Activated T-helper 9 cell treated with anti-CD3 and anti-CD28 coated beads, Interleukin-2, amount 50 U/mL, for 16 hours (primary cell): ENCODE measurements around the gene OR4C3.
"Not testable (repeated sequence)": the region's sequence is repeated elsewhere in the genome, so short reads cannot be mapped to it uniquely, and the experiment has no call there.

ENCODE experiments used
- DNase-seq: peaks from one replicate; pipeline ENCODE4 v3.0.0-alpha.2; 2020; ENCODE audit warnings: low read depth

The OR4C3 gene

DNA sequence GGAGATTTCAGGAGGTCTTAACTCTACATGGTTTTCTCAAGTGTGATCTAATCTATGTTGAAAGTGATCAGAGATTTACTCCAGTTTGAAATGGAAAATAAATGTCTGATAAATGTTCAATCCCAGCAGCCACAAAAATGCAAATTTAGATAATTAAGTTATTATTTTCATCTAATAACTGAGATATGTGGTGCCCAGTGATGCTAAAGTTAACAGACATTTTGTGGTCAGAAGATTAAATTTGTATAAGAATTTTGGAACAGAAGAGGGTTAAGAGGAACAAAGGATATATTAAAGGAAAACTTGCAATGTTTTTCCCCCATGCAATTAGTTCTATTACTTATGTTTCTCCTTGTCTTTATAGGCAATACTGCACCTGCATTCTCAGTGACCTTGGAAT is at the start of gene OR4C3:
TSS of gene OR4C3 (plus strand) at position 301 of the 400 bp plus-strand sequence. CDS start 102 bp downstream, outside the sequence.
- DNase-seq, result not testable (repeated sequence)

DNA sequence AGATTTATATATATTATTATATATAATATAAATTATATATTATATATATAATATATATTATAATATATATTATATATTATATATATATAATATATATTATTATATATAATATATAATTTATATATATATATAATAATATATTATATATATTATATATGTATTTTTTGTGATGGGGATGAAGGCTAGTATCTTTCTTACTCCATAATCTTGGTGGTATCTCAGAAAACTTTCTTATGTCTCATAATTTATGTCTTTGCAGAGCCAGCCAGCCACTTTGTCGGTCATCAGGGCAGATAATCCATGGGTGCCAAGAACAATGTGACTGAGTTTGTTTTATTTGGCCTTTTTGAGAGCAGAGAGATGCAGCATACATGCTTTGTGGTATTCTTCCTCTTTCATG is 18.8 kb upstream of the OR4C3 start, which contains the start of gene OR4S1:
TSS of gene OR4S1 (plus strand) at position 301 of the 400 bp plus-strand sequence. CDS start at position 301, 0 bp downstream.
- DNase-seq, result no peak

DNA sequence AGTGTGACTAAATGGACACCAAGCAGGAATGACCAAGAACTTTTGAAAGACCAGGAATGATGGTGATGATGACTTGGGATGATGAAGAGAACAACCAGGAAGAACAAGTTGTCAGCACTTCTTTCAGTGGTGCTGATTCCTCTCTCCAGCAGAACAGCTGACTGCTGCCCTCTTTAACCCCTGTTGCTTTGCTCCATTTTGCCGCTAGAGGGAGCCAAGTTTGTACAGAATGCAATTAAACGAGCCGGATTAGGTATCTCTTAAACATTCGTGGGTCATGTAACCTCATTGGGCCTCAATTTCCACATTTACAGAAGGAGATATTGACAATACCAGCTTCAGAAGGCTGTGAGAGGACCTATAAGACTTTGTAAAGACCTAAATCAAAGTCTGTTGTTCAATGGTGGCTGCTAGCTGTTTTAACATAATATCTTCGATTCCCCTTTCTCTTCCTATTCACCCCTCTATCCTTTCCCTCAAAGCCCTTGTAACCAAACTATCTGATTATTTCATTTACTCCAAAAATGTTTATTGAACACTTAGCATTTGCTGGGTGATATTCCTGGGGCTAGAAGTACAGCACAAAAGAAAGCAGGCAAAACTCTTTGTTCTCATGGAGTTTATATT is 16.8 kb upstream of the OR4C3 start:
- peak; percentile 20 for DNase-seq

DNA sequence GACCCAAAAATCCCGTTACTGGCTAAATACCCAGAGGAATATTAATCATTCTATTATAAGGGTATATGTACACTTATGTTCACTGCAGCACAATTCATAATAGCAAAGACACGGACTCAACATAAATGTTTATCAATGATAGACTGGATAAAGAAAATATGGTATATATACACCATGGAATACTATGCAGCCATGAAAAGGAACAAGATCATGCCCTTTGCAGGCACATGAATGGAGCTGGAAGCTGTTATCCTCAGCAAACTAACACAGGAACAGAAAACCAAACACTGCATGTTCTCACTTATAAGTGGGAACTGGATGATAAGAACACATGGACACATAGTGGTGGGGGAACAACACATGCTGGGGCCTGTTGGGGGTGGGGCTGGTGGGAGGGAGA is 11.1 kb upstream of the OR4C3 start:
- DNase-seq, result not testable (repeated sequence)

DNA sequence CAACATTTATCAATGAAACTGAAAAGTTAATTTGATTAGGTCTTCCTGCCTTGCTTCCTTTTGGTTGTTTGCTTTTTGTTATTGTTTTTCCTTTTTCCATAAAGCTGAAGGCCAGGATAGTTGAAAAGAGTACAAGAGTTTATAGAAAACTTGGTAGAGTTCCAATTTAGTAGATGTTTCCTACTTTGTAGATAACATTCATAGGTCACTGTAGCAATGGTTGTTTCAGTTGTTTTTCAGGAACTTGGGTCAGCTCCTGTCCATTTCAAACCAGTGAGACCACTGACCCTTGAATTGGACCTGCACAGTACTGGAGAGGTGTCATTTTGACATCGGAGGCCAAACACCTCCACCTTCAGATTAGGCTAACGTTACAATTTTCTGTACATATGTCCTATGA is 4.9 kb upstream of the OR4C3 start:
- DNase-seq, result not testable (repeated sequence)

DNA sequence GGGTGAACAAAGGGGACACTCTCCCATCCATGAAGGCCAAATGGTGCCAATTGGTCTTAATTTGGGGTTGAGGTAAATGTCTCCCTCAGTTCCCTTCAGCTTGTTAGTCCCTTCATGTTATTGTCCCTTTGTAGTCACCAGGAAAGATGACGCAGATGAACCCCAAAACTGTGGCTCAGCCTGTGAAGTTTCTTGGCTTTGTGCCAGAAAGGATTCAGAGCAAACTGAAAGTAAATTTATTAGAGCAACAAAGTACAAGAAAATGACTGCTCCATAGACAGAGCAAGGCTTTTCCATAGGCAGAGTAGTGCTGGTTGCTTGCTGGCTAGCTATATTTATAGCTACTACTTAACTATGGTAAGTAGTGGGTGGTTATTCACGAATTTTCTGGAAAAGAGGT is 16.7 kb downstream of the OR4C3 start:
- DNase-seq, result no peak

DNA sequence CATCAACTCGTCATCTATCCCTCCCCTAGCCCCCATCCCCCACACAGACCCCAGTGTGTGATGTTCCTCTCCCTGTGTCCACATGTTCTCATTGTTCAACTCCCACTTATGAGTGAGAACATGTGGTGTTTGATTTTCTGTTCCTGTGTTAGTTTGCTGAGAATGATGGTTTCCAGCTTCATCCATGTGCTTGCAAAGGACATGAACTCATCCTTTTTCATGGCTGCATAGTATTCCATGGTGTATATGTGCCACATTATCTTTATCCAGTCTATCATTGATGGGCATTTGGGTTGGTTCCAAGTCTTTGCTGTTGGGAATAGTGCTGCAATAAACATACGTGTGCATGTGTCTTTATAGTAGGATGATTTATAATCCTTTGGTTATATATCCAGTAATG is 17.8 kb downstream of the OR4C3 start:
- not testable (repeated sequence) for DNase-seq

DNA sequence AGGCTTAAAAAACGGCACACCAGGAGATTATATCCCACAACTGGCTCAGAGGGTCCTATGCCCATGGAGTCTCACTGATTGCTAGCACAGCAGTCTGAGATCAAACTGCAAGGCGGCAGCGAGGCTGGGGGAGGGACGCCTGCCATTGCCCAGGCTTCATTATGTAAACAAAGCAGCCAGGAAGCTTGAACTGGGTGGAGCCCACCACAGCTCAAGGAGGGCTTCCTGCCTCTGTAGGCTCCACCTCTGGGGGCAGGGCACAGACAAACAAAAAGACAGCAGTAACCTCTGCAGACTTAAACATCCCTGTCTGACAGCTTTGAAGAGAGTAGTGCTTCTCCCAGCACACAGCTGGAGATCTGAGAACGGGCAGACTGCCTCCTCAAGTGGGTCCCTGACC is 21.6 kb downstream of the OR4C3 start:
- not testable (repeated sequence) for DNase-seq

DNA sequence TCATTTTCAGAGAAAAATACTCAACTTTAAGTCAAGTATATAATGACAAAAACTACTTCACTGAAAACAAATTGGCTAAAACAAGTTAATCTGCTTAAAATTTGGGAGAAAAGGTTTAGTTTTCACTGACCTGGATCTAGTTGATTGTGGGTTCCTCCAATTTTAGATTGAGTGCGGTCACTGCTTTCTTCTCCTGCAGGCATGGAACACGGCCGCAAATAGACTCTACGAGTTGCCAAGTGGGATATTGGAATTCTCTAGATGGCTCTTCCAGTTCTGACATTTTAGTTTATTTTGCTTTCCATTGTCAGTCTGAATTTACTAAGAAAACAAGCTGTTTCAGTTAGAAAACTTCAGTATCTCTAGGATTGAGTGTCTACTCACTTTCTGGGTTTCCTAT is 29.3 kb downstream of the OR4C3 start:
- no peak for DNase-seq

DNA sequence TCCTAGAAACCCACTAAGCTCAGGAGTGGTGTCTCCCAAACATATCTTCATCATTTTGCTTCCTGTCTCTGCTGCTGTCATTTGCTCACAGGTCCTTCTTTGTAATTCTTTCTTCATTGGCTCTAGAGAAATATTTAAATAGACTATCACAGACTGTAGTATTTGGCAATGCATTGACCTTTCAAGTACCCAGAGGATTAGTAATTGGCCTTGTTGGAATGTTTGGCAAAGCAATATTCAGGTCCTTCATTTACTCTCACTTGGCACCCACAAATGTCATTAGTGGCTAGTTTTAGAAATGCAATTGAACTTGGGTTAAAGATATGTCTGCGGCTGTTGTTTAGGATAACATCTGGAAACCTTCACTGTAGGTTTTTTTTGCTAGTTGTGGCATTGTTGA is 30.0 kb downstream of the OR4C3 start:
- DNase-seq, result no peak

DNA sequence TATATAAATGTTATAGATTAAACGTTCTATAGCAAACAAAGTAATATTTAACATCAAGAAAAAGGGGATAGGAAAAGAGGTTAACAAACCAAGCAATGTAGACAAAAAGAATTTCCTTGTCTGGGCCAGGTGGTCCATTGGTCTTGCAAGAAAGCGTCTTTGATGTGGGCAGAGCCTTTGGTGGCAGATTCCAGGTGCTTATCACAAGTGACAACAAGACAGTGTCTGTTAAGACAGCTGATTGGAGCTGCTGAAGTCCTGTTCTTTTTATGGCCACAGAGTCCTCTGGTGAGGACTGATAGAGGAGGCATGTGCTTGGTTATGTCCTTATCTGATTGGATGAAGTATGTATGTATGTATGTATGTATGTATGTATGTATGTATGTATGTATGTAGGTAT is 36.6 kb downstream of the OR4C3 start:
- DNase-seq, result not testable (repeated sequence)

DNA sequence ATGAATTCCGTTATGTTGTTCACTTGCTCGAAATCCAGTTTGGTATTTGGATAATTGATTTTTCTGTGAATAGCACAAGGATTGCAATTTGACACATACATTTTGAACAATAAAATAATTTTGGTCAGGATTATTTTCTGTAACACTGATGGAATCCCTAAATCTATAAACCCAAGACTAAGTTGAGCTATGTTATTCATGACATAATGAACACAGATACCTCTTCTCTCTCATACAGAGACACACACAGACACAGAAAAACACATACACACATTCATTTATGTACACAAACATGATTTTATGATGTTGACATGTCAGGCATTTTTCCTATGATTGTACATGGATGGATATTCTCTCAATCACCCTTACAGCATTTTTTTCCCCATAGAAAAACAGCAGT is 41.6 kb downstream of the OR4C3 start, which contains the start of gene OR4C5:
TSS of gene OR4C5 (minus strand) at position 101 of the 400 bp plus-strand sequence. CDS start at position 101, 0 bp downstream.
- DNase-seq, result no peak
